HFF-Myc (cell line): ENCODE results near the gene TNNC1.
A peak's percentile ranks its signal among the peaks of the same experiment; 100 is the strongest.

Source experiments
- DNase-seq: peaks from one replicate; pipeline ENCODE4 v3.0.0-alpha.2; 2011; ENCODE audit warnings: low read depth; ENCODE audit errors: extremely low read depth
- H3K4me3 ChIP-seq: replicated peaks from 2 replicates; pipeline ENCODE4 v1.5.1; 2011; ENCODE audit warnings: low read depth, mild to moderate bottlenecking, control low read depth, low read length
- TF ChIP-seq, protein P1 (sequence below): IDR thresholded peaks from 2 replicates; pipeline ENCODE4 v1.5.1; 2012; ENCODE audit warnings: mild to moderate bottlenecking, low read depth, low read length, control low read depth; ENCODE audit errors: missing control alignments

Gene TNNC1

DNA sequence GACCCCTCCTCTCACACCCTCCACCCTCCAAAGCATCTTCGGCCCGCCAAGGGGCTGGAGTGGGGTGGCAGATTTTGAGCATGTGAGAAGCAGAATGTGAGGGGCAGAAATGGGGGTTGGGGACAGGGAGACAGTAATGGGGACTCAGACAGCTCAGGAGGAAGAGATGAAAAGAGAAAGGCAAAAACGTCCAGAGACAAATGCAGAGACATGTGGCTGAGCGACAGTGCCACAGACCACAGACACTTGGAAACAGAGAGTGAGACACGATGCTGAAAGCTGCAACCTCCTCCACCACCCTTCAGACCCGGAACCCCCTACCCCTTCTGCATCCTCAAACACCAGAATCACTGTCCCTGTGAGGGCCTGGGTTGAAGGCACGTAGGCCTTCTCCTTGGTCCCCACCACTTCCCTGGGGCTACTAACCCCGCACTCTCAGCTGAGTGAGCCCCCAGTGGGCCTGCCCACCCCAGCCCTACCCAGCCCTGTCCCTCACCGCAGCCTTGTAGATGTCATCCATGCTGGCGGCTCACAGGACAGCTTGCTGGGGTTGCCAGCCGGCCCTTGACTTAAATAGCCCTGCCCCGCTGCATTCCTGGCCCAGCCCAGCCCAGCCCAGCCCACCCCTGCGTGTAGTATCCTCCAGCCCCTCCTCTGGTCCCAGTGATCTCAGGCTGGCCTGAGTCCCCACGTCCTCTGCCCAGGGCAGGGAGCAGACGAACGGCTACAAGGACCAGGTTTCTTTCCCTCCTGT lies at the start of gene TNNC1:
Gene TNNC1 (minus strand): TSS at position 546 of the 754 bp plus-strand sequence. CDS start 26 bp downstream, at position 520.
- H3K4me3 ChIP-seq, result peak within 1 kb of the TSS; percentile 89
- no peak for DNase-seq
- TF ChIP-seq, protein P1, sequence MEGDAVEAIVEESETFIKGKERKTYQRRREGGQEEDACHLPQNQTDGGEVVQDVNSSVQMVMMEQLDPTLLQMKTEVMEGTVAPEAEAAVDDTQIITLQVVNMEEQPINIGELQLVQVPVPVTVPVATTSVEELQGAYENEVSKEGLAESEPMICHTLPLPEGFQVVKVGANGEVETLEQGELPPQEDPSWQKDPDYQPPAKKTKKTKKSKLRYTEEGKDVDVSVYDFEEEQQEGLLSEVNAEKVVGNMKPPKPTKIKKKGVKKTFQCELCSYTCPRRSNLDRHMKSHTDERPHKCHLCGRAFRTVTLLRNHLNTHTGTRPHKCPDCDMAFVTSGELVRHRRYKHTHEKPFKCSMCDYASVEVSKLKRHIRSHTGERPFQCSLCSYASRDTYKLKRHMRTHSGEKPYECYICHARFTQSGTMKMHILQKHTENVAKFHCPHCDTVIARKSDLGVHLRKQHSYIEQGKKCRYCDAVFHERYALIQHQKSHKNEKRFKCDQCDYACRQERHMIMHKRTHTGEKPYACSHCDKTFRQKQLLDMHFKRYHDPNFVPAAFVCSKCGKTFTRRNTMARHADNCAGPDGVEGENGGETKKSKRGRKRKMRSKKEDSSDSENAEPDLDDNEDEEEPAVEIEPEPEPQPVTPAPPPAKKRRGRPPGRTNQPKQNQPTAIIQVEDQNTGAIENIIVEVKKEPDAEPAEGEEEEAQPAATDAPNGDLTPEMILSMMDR, result no peak

DNA sequence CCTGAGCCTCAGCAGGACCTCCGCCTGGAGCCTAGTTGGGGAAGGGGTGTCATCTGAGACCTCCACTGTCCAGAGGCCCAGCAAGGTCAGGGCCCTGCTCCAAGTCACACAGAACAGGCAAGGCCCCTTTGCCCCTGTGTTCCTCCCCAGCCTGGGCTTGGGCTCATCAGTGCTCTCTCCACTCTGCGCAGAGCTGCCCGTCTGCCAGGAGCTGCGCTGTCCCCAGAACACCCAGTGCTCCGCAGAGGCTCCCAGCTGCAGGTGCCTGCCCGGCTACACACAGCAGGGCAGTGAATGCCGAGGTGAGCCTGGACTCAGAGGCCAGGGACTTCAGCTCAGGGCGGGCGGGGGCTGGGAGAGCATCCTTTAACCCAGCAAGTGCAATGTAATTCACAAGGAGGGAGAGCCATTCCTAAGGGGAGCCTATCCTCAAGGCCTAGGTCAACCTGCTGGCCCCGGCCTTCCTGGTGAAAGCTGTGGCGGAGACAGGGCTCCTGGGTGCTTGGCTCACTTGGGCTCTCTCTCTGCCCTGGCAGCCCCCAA lies 49.0 kb upstream of the TNNC1 start:
- TF ChIP-seq, protein P1, result no peak
- H3K4me3 ChIP-seq, result no peak overlapping the region
- DNase-seq, result no peak

DNA sequence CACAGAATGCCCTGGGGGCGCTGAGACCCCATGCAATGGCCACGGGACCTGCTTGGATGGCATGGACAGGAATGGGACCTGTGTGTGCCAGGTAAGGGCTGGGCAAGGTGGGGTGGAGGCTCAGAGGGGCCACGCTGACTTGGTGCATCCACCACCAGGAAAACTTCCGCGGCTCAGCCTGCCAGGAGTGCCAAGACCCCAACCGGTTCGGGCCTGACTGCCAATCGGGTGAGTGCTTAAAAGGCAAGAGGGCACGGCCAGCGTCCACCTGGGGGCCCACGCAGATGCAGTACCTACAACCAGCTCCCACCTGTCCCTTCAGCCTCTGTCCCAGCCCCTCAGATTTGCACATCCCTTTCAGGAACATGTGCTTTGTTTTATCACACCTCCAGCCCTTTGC lies 48.2 kb upstream of the TNNC1 start:
- TF ChIP-seq, protein P1, result no peak
- no peak for DNase-seq

DNA sequence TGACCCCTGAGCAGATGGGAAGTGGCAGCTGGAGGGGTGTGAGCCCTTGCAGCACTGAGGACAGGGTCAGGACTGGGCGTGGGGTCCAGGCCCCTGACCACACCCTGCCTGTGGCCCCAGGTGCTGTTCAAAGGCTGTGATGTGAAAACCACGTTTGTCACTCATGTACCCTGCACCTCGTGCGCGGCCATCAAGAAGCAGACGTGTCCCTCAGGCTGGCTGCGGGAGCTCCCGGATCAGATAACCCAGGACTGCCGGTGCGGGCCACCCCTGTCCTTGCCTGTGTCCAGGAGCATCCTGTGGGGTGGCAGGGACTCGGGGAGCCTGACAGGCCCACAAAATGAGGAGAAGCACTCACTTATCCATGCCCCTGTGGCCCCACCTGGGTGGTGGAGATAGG lies 47.2 kb upstream of the TNNC1 start:
- TF ChIP-seq, protein P1, result no peak
- no peak overlapping the region for H3K4me3 ChIP-seq
- no peak for DNase-seq

More for the DNA sequence above, 48.2 kb upstream of the TNNC1 start:
- no peak overlapping the region for H3K4me3 ChIP-seq

DNA sequence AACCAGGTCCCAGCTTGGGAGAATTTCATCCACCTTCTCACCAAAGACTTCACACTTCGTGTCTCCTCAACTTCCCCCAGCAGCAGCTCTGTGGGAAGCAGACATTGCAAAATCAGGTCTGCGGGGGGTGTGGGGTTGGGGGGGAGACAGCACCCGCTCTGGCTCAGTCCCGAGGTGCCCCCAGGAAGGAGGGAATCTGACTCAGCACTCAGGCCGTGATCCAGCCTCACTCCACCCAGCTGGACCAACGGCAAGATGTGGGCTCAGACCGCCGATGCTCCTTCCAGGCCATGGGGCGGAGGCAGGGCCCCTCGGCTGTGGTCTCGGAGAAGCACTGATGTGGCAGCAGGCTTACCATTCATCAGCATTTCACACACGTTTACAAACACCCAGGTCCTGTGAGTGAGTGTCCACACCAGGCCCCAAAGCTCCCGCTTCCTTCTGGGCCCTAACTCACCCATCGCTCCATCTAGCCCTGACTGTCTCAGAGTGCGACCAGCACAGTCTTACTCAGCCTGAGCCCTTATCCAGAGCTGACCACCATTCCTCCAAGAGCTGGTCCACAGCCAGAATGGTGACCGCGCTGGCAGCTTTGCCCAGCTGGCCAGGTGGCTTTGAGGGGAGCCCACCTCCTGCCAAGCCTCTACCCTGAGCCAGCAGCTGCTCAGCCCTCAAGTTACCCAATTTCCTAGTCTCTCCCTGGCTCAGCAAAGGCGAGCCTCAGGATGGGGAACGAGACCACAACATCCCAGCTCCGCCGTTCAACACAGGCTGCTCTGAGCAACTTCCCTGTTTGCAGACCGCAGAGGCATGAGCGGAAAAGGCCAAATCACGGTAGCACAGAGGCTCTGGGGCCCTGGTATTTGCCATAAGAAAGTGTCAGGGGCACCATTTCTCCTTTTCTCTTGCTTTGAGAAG lies 44.6 kb upstream of the TNNC1 start:
- no peak for DNase-seq
- TF ChIP-seq, protein P1, result no peak
- no peak overlapping the region for H3K4me3 ChIP-seq

DNA sequence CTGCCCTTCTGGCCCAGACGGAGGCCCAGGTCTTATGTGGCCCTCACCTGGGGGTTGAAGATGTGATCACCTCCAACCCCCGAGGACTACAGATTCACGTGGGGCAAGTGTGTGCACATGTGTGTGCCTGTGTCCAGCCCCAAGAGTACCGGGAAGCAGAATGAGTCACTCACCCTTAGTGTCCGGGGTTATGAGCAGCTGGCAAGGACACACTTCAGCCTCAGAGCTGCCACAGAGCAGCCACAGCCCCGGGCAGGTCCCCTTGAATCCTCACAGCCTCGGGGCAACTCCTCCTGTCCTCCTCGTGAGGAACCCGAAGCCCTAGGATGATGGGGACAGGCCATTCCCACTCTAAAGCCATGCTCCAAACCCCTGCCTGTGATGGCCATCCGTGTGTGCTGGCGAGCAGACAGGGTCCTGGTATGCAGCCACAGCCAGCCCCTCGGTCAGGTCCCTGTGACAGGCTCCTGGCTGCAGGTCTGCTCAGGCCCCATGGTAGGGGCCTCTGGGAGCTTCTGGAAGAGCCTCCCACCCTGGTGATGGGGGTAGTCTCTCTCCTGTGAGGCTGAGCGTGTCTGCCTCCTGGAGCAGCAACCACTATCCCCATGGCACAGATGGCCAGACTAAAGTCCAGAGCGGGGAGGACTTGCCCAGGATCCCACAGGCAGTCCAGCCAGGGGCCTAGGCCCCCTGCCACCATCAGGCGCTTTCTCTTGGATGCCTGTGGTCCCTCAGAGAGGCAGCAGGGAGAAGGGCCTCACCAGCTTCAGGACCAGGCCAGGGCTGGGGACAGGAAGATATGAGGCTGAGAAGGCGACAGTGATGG lies 42.1 kb upstream of the TNNC1 start:
- H3K4me3 ChIP-seq, result no peak overlapping the region
- TF ChIP-seq, protein P1, result no peak
- DNase-seq, result no peak
